ELF-1 (cell line): ENCODE measurements around the gene DPP10.
A peak's percentile ranks its signal among the peaks of the same experiment; 100 is the strongest.

ENCODE experiments used
- DNase-seq: peaks from one replicate; pipeline ENCODE4 v3.0.0-alpha.2; 2016; ENCODE audit warnings: low read depth, low spot score

Gene DPP10

DNA sequence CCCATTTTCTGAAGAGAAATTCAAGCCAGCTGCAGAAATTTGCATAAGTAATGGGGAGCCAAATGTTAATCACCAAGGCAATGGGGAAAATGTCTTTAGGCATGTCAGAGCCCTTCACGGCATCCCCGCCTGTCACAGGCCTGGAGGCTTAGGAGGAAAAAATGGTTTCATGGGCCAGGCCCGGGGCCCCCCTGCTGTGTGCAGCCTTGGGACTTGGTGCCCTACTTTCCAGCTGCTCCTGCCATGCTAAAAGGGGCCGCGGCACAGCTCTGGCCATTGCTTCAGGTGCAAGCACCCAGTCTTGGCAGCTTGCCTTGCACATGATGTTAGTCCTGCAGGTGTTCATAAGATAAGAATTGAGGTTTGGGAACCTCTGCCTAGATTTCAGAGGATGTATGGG lies 1235.7 kb downstream of the DPP10 start:
- DNase-seq, result no peak

GRCh38 chr2:115684345-115684744 lies 1241.9 kb downstream of the DPP10 start:
- no peak for DNase-seq

DNA sequence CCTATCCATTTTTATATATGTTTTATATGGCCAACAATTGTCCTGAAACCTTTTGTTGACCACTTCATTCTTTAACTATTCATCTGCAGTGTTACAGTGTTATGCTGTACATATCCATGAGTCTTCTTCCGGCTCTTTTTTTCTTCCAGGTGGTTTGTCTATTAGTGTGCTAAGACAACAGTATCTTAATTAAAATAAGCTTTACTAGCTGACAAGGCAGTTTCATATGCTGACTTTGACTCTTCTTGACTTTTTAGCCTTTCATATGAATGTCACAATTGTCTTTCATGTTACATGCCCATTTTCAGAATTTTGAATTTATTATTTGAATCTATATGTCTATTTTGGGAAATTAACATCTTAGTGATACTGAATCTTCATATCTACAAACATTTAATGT lies 1249.0 kb downstream of the DPP10 start:
- DNase-seq, result no peak

GRCh38 chr2:115694651-115695050 lies 1252.2 kb downstream of the DPP10 start:
- no peak for DNase-seq

DNA sequence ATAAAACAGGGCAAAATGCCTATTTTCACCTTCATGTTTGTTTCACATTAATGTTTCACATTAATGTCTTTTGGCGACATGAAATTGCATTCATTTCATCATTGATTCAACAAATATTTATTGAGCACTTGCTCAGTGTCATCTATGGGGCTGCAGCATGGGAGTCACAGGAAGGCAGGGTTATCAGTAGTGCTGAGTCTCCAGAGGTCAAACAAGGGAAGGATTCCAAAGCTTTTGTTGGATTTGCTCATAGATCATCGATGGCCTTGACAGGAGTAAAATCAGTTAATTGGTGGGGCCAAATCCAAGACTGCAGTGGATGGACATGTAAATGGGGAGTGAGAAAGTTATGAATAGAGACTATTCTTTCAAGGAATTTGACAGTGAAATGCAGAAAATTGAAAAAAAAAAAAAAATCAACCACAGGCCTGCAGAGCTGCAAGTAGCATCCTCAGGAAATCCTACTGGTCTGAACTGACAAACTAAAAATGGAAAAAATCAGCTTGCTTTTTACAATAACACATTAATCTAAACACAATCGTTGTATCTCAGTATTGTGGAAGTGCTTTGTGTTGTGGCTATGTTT lies 1290.8 kb downstream of the DPP10 start:
- DNase-seq, result no peak

GRCh38 chr2:115738111-115738510 lies 1295.7 kb downstream of the DPP10 start:
- no peak for DNase-seq

DNA sequence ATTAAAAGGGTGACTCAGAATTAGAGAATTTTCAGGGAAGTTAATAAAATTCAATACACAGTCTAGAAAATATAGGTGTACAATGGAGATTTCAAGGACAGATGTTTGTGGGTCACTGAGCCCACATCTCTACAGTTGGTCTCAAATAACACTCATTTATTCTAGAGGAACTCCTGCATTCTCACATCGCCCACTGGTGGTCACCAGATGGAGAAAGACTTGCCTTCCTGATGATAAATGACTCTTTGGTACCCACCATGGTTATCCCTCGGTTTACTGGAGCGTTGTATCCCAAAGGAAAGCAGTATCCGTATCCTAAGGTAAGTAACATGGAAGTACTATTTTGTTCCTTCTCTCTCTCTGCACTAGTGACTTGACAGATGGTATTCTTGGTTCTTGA lies 1297.1 kb downstream of the DPP10 start:
- DNase-seq, result no peak

DNA sequence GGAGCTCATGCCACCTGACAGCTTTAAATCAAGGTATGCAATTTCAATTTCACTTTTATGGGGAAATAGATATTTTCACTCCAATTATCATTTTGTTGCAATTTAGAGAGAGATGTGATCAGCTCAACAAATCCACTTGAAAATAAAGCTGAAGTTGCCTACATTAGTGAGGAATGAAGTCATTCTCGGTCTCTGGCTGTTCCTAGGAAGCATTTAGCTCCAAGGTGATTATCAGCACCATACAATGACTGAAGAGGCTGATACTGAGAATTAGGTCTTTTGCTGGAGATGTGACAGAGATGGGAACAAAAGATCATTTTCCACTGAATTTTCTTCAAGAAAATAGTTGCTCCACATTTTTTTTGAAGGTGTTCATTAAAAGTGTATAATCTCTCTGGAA lies 1303.7 kb downstream of the DPP10 start:
- DNase-seq, result no peak

DNA sequence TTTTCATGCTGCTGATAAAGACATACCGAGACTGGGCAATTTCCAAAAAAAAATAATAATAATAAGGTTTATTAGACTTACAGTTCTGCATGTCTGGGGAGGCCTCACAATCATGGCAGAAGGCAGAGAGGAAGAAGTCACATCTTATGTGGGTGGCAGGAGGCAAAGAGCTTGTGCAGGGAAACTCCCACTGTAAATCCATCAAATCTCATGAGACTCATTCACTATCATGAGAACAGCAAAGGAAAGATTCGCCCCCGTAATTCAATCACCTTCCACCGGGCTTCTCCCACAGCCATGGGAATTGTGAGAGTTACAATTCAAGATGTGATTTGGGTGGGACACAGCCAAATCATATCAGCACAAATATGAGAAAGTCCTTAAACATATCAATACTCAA lies 1314.8 kb downstream of the DPP10 start:
- DNase-seq, result no peak

- DNase-seq, result peak; percentile 37
Measured at GRCh38 chr2:115763601-115764000, 1321.2 kb downstream of the DPP10 start.

GRCh38 chr2:115771516-115771915 lies 1329.1 kb downstream of the DPP10 start:
- no peak for DNase-seq

GRCh38 chr2:115774361-115774760 lies 1331.9 kb downstream of the DPP10 start:
- no peak for DNase-seq

GRCh38 chr2:115779085-115779632 lies 1336.7 kb downstream of the DPP10 start:
- no peak for DNase-seq

DNA sequence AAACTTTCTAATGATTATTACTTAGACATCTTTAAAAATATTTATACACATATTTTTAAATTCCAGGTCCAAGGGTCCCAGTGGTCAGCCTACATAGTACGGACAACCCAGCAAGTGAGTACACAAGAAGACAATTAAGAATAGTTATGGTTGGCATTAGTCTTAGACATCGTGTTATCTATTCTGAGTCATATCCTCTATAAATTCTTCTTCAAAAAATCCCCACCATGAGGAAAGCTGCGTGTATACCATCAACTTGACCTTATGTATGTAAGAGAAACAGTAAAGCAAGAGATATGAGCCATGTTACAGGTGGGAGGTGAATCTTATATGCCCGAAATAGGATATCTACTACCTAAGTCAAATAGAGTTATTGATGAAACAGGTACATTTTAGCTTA lies 1339.8 kb downstream of the DPP10 start:
- DNase-seq, result no peak

GRCh38 chr2:115796078-115796477 lies 1353.6 kb downstream of the DPP10 start:
- no peak for DNase-seq

DNA sequence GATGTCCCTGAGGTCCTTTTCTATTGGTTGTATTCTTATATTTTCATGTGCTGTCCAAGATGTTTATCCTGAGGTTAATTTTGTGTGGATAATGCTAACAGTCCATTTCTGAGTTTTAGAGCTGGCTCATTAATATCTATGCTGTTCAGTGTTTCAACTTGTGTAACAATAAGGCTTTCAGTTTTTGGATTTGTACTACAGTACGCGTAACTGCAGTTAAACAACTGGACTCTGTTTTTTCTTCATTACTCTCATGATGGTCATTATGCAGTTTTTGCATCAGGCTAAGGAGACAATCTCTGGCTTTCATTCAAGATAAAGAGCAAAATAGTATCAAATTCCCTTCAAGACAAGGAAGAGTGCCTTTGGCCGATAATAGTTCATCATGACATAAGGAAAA lies 1364.8 kb downstream of the DPP10 start:
- DNase-seq, result no peak

DNA sequence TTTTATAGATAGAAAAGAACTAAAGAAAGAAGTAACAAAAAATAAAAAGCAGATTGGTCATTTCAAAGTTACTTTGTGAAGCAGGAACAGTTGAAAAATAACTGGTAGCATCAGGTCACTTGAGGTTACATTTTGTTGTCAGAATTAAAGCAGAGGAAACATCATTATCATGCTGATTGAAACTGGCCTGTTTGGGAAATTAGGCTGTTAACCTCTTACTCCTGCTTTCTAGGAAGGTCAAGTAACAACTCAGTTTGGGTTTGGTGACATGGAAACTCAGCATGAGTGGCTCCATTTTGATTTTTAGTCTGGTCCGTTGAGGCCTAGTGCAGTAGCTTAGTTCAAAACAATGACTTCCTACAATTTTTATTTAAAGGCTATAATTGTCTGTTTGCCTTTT lies 1383.5 kb downstream of the DPP10 start:
- no peak for DNase-seq

DNA sequence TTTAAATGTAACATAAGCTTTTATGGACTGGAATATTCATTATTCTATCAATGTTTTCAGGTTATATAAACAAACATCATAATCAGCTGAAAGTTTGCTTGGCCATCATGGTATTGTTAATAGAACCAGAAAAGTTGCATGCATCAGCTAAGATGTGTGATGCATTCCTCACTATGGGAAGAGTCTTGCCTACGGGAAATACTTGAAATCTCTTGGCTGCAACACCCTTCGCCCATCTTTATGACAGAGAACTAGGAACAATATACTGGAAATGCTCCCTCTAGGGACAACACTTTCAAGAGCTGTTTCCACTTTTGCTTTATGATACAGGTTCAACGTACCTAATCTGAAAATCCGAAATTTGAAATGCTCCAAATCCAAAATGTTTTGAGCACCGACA lies 1390.8 kb downstream of the DPP10 start:
- DNase-seq, result no peak

DNA sequence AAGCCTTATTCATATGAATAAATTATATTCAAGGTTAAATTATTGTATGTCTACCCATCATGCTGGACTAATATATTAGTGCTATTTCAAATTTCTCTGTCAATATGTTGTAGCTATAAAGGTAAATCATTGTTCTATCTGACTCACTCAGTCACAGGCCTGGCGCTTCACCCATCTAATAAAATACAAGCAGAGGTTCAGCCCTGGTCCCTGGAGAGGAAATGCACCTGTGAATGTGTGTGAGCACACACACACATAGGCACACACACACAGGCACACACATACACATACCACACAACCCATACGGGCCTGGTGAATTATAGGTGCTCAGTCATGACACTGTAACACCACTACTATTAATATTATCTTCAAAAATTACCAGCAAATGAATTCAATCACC lies 1396.1 kb downstream of the DPP10 start:
- DNase-seq, result no peak

DNA sequence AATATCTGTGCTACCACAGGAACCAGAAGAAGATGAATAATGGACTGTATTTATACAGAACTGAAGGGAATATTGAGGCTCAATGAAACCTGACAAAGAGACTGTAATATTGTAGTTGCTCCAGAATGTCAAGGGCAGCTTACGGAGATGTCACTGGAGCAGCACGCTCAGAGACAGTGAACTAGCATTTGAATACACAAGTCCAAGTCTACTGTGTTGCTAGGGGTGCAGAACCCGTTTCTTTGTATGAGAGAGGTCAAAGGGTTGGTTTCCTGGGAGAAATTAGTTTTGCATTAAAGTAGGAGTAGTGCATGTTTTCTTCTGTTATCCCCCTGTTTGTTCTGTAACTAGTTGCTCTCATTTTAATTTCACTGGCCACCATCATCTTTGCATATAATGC lies 1399.9 kb downstream of the DPP10 start:
- DNase-seq, result no peak

DNA sequence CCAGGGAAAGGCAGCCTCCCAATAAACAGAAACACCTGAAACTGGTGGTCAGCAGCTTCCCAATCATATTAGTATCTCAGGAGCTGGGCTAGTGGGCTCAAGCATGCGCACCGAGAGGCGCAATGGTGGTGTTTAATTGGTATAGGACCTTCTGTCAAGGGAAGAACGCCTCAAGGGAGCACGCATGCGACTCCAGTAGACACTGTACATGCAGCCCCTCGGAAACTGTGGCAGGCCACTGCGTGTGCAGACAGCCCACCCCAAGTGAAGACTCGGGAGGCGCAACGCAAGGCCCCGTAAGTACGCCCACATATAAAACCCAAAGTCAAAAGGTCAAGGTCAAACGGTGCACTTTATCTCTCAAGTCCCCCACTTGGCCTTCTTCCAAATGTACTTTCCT lies 1405.8 kb downstream of the DPP10 start:
- no peak for DNase-seq

GRCh38 chr2:115867024-115867423 lies 1424.6 kb downstream of the DPP10 start:
- DNase-seq, result no peak

DNA sequence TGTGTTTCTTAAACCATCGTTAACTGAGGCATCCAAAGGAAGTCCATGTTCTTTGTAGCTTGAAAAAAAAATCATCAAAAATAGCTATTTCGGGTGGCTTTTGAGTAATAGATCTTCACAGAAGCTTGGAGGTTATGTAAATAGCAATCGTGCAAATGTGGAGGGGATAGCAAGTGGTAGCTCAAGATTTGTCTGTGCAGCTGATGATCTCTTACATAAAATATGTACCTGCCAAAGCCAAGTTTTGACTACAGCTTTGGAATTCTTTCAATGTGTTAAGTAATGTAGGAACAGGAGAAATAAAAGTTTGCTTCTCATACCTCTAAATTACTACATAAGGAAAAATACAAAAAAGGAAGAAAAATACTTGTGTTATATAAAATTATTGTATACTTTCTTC lies 1432.0 kb downstream of the DPP10 start:
- DNase-seq, result no peak

DNA sequence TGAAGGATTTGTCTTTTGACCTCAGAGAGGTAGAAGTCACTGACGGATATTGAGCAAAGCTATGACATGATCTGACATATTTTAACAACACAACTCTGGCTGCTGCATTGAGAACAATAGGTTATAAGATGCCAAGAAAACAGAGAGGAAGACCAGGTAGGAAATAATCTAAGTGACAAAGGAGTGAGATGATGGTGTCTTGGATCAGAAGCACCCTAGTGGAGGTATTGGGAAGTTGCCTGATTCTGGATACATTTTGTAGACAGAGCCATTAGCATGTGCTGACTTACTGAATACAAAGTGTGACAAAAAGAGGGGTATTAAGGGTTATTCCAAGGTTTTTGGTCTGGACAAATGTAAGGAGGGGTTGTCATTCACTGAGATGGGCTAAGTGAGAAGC lies 1438.1 kb downstream of the DPP10 start:
- DNase-seq, result no peak
